Measurements from ENCODE around the gene CUX1. TPM values are rescaled to one million over a fixed set of nuclear protein-coding genes. Genes with fewer than 3 reads are reported as not detected.
A peak's percentile ranks its signal among the peaks of the same experiment; 100 is the strongest.

The CUX1 gene
- total RNA-seq, 1 donor from 2014 or later = 50.6 TPM

- Mint-ChIP-seq H3K27ac (ENCODE audit: unreplicated experiment) (peak overlapping the region; percentile 5), H3K4me1 (ENCODE audit: low read depth, unreplicated experiment) (peaks cover 26% of the 10 kb centered on the region), H3K4me3 (ENCODE audit: unreplicated experiment) (no peak overlapping the region), H3K27me3 (ENCODE audit: low read depth, unreplicated experiment) (no peaks in the 10 kb centered on the region), H3K36me3 (ENCODE audit: low read depth, unreplicated experiment) (no peaks in the 10 kb centered on the region), H3K9me3 (ENCODE audit: unreplicated experiment) (no peaks in the 10 kb centered on the region)
- no peak overlapping the region for H3K9ac ChIP-seq (ENCODE audit: low read length)
- H3K36me3 ChIP-seq (ENCODE audit: insufficient read depth, low read length) = no peaks in the 10 kb centered on the region
- no peaks in the 10 kb centered on the region for H3K79me2 ChIP-seq (ENCODE audit: insufficient read depth, low read length)
- DNase-seq (ENCODE audit: low read depth) = peak; percentile 44
- no peaks in the 10 kb centered on the region for H3K9me3 ChIP-seq (ENCODE audit: insufficient read depth, low read depth, low read length)
- no peaks in the 10 kb centered on the region for H3K27me3 ChIP-seq (ENCODE audit: insufficient read depth, low read length)
- no peak for FAIRE-seq
- peaks cover 3% of the 10 kb centered on the region for H4K20me1 ChIP-seq (ENCODE audit: insufficient read depth, low read length)
- no peak overlapping the region for H3K4me3 ChIP-seq (ENCODE audit: insufficient read depth, low read depth, low read length)
- H3K4me1 ChIP-seq (ENCODE audit: insufficient read depth, low read length) = peaks cover 8% of the 10 kb centered on the region
- H3K4me2 ChIP-seq (ENCODE audit: low read length) = peak overlapping the region; percentile 31
- H3K27ac ChIP-seq (ENCODE audit: low read depth, low read length) = peak overlapping the region; percentile 14
- TF ChIP-seq EZH2 (IDR thresholded peaks at IDR 0.05; ENCODE audit: insufficient read depth, low read length) = no peak
- TF ChIP-seq CTCF (IDR thresholded peaks at IDR 0.05; ENCODE audit: insufficient read depth, low read depth, low read length) = no peak
- no peak overlapping the region for H2AFZ ChIP-seq (ENCODE audit: low read depth, low read length)
These were observed 195.6 kb downstream of the CUX1 start for GRCh38 chr7:102012941-102013461.

- no peak for TF ChIP-seq CTCF (IDR thresholded peaks at IDR 0.05; ENCODE audit: insufficient read depth, low read depth, low read length)
- TF ChIP-seq EZH2 (IDR thresholded peaks at IDR 0.05; ENCODE audit: insufficient read depth, low read length) = no peak
- FAIRE-seq = no peak
- no peaks in the 10 kb centered on the region for H3K9me3 Mint-ChIP-seq (ENCODE audit: unreplicated experiment)
These were observed 201.4 kb downstream of the CUX1 start for GRCh38 chr7:102018876-102019275.

GRCh38 chr7:102019461-102019860 lies 202.0 kb downstream of the CUX1 start:
- peaks cover 3% of the 10 kb centered on the region for H3K4me1 ChIP-seq (ENCODE audit: insufficient read depth, low read length)
- no peaks in the 10 kb centered on the region for H3K79me2 ChIP-seq (ENCODE audit: insufficient read depth, low read length)
- no peaks in the 10 kb centered on the region for H3K27me3 ChIP-seq (ENCODE audit: insufficient read depth, low read length)
- H3K9me3 ChIP-seq (ENCODE audit: insufficient read depth, low read depth, low read length) = no peaks in the 10 kb centered on the region
- DNase-seq (ENCODE audit: low read depth) (no peak), FAIRE-seq (no peak)
- H4K20me1 ChIP-seq (ENCODE audit: insufficient read depth, low read length) = peaks cover 21% of the 10 kb centered on the region
- H2AFZ ChIP-seq (ENCODE audit: low read depth, low read length) = no peak overlapping the region
- no peaks in the 10 kb centered on the region for H3K36me3 Mint-ChIP-seq (ENCODE audit: low read depth, unreplicated experiment)
- no peak overlapping the region for H3K27ac ChIP-seq (ENCODE audit: low read depth, low read length)
- H3K4me3 ChIP-seq (ENCODE audit: insufficient read depth, low read depth, low read length) = no peak overlapping the region
- H3K9ac ChIP-seq (ENCODE audit: low read length) = no peak overlapping the region
- no peak overlapping the region for H3K27ac Mint-ChIP-seq (ENCODE audit: unreplicated experiment)
- no peaks in the 10 kb centered on the region for H3K9me3 Mint-ChIP-seq (ENCODE audit: unreplicated experiment)
- H3K27me3 Mint-ChIP-seq (ENCODE audit: low read depth, unreplicated experiment) = no peaks in the 10 kb centered on the region
- H3K4me1 Mint-ChIP-seq (ENCODE audit: low read depth, unreplicated experiment) = peaks cover 9% of the 10 kb centered on the region
- H3K36me3 ChIP-seq (ENCODE audit: insufficient read depth, low read length) = no peaks in the 10 kb centered on the region
- H3K4me3 Mint-ChIP-seq (ENCODE audit: unreplicated experiment) = no peak overlapping the region
- no peak overlapping the region for H3K4me2 ChIP-seq (ENCODE audit: low read length)
- TF ChIP-seq EZH2 (IDR thresholded peaks at IDR 0.05; ENCODE audit: insufficient read depth, low read length) (no peak), CTCF (IDR thresholded peaks at IDR 0.05; ENCODE audit: insufficient read depth, low read depth, low read length) (no peak)

More at GRCh38 chr7:102018876-102019275, 201.4 kb downstream of the CUX1 start:
- Histone ChIP-seq H3K36me3 (ENCODE audit: insufficient read depth, low read length) (no peaks in the 10 kb centered on the region), H3K9ac (ENCODE audit: low read length) (no peak overlapping the region), H3K4me1 (ENCODE audit: insufficient read depth, low read length) (peaks cover 2% of the 10 kb centered on the region), H3K79me2 (ENCODE audit: insufficient read depth, low read length) (no peaks in the 10 kb centered on the region), H3K27me3 (ENCODE audit: insufficient read depth, low read length) (no peaks in the 10 kb centered on the region), H3K4me3 (ENCODE audit: insufficient read depth, low read depth, low read length) (no peak overlapping the region), H3K4me2 (ENCODE audit: low read length) (no peak overlapping the region), H3K9me3 (ENCODE audit: insufficient read depth, low read depth, low read length) (no peaks in the 10 kb centered on the region), H3K27ac (ENCODE audit: low read depth, low read length) (no peak overlapping the region), H4K20me1 (ENCODE audit: insufficient read depth, low read length) (peaks cover 18% of the 10 kb centered on the region), H2AFZ (ENCODE audit: low read depth, low read length) (no peak overlapping the region)
- peaks cover 11% of the 10 kb centered on the region for H3K4me1 Mint-ChIP-seq (ENCODE audit: low read depth, unreplicated experiment)
- no peak overlapping the region for H3K4me3 Mint-ChIP-seq (ENCODE audit: unreplicated experiment)
- H3K27me3 Mint-ChIP-seq (ENCODE audit: low read depth, unreplicated experiment) = no peaks in the 10 kb centered on the region
- no peak overlapping the region for H3K27ac Mint-ChIP-seq (ENCODE audit: unreplicated experiment)
- no peak for DNase-seq (ENCODE audit: low read depth)
- H3K36me3 Mint-ChIP-seq (ENCODE audit: low read depth, unreplicated experiment) = no peaks in the 10 kb centered on the region

All from astrocyte (in vitro differentiated cells and primary cell).